Fibroblast of lung (primary cell): ENCODE data around the gene NEO1. TPM values are rescaled to one million over a fixed set of nuclear protein-coding genes. Genes with fewer than 3 reads are reported as not detected.

Experiments used
- DNase-seq, 2 donors: peaks; one replicate each; pipeline versions ENCODE4 v3.0.0 to v3.0.0-alpha.2; 2010; ENCODE audit warnings: low read depth in 2 of 2
- H2AFZ ChIP-seq: 2 replicates; pipeline ENCODE4 v1.5.1; 2012; ENCODE audit warnings: low read length, control low read depth, inconsistent platforms
- H3K27ac ChIP-seq: 2 replicates; pipeline ENCODE4 v1.5.1; 2011; ENCODE audit warnings: low read length, control low read depth; ENCODE audit not compliant: insufficient read depth
- H3K27me3 ChIP-seq: 2 replicates; pipeline ENCODE4 v1.5.1; 2011; ENCODE audit warnings: mild to moderate bottlenecking, low read length; ENCODE audit not compliant: control insufficient read depth, insufficient read depth
- H3K36me3 ChIP-seq: 2 replicates; pipeline ENCODE4 v1.5.1; 2011; ENCODE audit warnings: low read length; ENCODE audit not compliant: control insufficient read depth, insufficient read depth
- H3K4me1 ChIP-seq: 2 replicates; pipeline ENCODE4 v1.5.1; 2011; ENCODE audit warnings: low read length; ENCODE audit not compliant: control insufficient read depth, insufficient read depth; ENCODE audit errors: extremely low read depth
- H3K4me2 ChIP-seq: 2 replicates; pipeline ENCODE4 v1.5.1; 2011; ENCODE audit warnings: low read length, control low read depth; ENCODE audit not compliant: insufficient read depth; ENCODE audit errors: extremely low read depth
- H3K4me3 ChIP-seq, 4 experiments: fragments of 200-600 bp in 1 of 4; sonication (generic) in 1 of 4; replicated peaks in 1 of 4; 2 replicates each; pipeline ENCODE4 v1.5.1; 2011 to 2016; ENCODE audit warnings: low read length in 4 of 4, low read depth in 3 of 4, mild to moderate bottlenecking in 3 of 4, control low read depth in 2 of 4, inconsistent platforms in 1 of 4, mixed read lengths in 1 of 4; ENCODE audit not compliant: insufficient read depth in 1 of 4; ENCODE audit errors: control extremely low read depth in 1 of 4
- H3K79me2 ChIP-seq: 2 replicates; pipeline ENCODE4 v1.5.1; 2012; ENCODE audit warnings: mild to moderate bottlenecking, low read length, inconsistent platforms; ENCODE audit not compliant: control insufficient read depth, insufficient read depth
- H3K9ac ChIP-seq: 2 replicates; pipeline ENCODE4 v1.5.1; 2011; ENCODE audit warnings: mild to moderate bottlenecking, low read length, control low read depth; ENCODE audit not compliant: insufficient read depth
- H3K9me3 ChIP-seq: 2 replicates; pipeline ENCODE4 v1.5.1; 2012; ENCODE audit warnings: low read depth, low read length; ENCODE audit not compliant: control insufficient read depth, insufficient read depth
- H4K20me1 ChIP-seq: 2 replicates; pipeline ENCODE4 v1.5.1; 2011; ENCODE audit warnings: low read length; ENCODE audit not compliant: control insufficient read depth, insufficient read depth; ENCODE audit errors: extremely low read depth
- CTCF ChIP-seq, 2 donors: IDR thresholded peaks in 1 of 2; conservative IDR thresholded peaks in 1 of 2; 1 replicate in 1 of 2; 2 replicates in 1 of 2; pipeline ENCODE4 v1.5.1; 2011 to 2012; ENCODE audit warnings: low read length in 2 of 2, control low read depth in 1 of 2, inconsistent platforms in 1 of 2, low read depth in 1 of 2, mild to moderate bottlenecking in 1 of 2
- EZH2 ChIP-seq: IDR thresholded peaks from 2 replicates; pipeline ENCODE4 v1.5.1; 2012; ENCODE audit warnings: low read length, control low read depth, mild to moderate bottlenecking; ENCODE audit errors: missing control alignments
- polyA plus RNA-seq, 2 donors: library from polyadenylated mRNA; depleted of rRNA in 1 of 2; stranded (reverse) in 1 of 2; unstranded in 1 of 2; fragments of >200 nt; gene quantifications; 2 replicates each; pipeline ENCODE4 v1.2.1, GENCODE V29; 2011 to 2012; ENCODE audit warnings: missing spikeins in 1 of 2
- total RNA-seq: library from RNA; depleted of rRNA; stranded (reverse); fragments of >200 nt; gene quantifications from 2 replicates; pipeline ENCODE4 v1.2.1, GENCODE V29; 2014

Gene NEO1
- total and polyA plus RNA-seq, 2 donors (not counting 1 experiment from before 2014, with no cell fraction given), result 6.2 to 19.3 TPM

DNA sequence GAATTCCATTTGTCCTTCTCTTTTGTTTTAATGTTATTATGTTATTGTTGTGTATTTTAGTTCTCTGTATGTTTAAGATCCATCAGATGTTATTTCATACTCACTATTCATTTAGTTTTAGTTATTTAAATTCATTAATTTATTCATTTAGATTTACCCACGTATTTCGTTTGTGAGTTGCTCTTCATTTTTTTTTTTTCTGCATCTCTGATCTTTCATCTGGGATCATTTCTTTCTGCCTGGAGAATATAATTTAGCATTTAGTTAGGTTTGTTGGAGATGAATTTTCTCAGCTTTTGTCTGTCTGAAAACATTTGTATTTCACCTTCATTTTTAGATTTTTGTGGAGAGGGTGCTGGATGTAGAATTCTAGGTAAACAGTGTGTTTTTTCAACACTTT, 12.9 kb downstream of the NEO1 start:
- no peak overlapping the region for H3K27ac ChIP-seq
- H3K79me2 ChIP-seq, result no peaks in the 10 kb centered on the region
- no peak for DNase-seq
- no peaks in the 10 kb centered on the region for H4K20me1 ChIP-seq
- no peak for TF ChIP-seq EZH2
- TF ChIP-seq CTCF (conservative IDR thresholded peaks at IDR 0.05 in 1 of 2, IDR thresholded peaks at IDR 0.05 in 1 of 2; ENCODE audit: low read depth in 1 of 2, low read length in 2 of 2), result no peak
- H3K36me3 ChIP-seq, result no peaks in the 10 kb centered on the region
- no peak overlapping the region for H3K9ac ChIP-seq
- H3K9me3 ChIP-seq, result no peaks in the 10 kb centered on the region
- no peak overlapping the region for H2AFZ ChIP-seq
- H3K4me1 ChIP-seq, result no peaks in the 10 kb centered on the region
- H3K4me2 ChIP-seq, result no peak overlapping the region
- no peaks in the 10 kb centered on the region for H3K27me3 ChIP-seq
- H3K4me3 ChIP-seq, result no peak overlapping the region

DNA sequence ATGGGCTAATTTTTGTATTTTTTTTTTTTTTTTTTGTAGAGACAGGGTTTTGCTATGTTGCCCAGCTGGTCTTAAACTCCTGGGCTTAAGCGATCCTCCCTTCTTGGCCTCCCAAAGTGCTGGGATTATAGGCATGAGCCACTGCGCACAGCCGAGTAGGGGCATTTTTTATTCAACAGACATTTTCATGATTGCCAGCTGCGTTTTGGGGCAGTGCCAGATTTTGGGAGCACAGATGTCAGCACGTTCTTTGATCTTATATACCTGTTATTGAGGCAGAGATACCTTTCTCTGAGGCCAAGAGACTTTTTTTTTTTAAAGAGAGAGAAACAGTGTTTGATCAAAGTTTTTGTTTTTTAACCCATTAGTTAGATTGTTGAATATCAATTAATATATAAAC, 16.8 kb downstream of the NEO1 start:
- H3K27me3 ChIP-seq, result no peaks in the 10 kb centered on the region
- no peak for TF ChIP-seq EZH2
- TF ChIP-seq CTCF (conservative IDR thresholded peaks at IDR 0.05 in 1 of 2, IDR thresholded peaks at IDR 0.05 in 1 of 2; ENCODE audit: low read depth in 1 of 2, low read length in 2 of 2), result no peak
- H4K20me1 ChIP-seq, result no peaks in the 10 kb centered on the region
- H3K9ac ChIP-seq, result no peak overlapping the region
- no peak overlapping the region for H3K4me2 ChIP-seq
- no peak overlapping the region for H3K4me3 ChIP-seq
- no peak for DNase-seq
- H3K9me3 ChIP-seq, result no peaks in the 10 kb centered on the region
- no peaks in the 10 kb centered on the region for H3K36me3 ChIP-seq
- no peak overlapping the region for H3K27ac ChIP-seq
- no peaks in the 10 kb centered on the region for H3K79me2 ChIP-seq
- no peak overlapping the region for H2AFZ ChIP-seq
- no peaks in the 10 kb centered on the region for H3K4me1 ChIP-seq

DNA sequence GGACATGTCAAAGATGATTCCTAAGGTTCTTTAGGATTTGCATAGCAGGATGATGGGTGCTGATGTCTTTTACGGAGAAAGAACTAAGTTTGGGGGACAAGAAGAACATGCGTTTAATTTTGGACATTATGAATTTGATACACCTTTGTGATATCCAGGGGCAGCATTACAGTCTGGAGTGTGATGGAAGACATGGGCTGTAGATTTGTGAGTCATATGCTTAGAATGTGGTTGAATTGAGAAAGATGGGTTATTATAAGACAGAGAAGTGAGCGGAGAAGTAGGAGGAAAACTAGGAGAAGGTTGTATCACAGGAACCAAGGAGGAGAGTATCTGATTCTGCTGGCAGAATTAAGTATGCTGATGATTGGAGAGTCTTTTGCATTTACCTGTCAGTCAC, 20.6 kb downstream of the NEO1 start:
- Histone ChIP-seq H3K4me3 (no peak overlapping the region), H3K4me2 (no peak overlapping the region), H3K36me3 (no peaks in the 10 kb centered on the region), H3K4me1 (no peaks in the 10 kb centered on the region), H3K79me2 (no peaks in the 10 kb centered on the region), H3K9ac (no peak overlapping the region), H3K27ac (no peak overlapping the region), H3K27me3 (no peaks in the 10 kb centered on the region), H4K20me1 (no peaks in the 10 kb centered on the region), H2AFZ (no peak overlapping the region), H3K9me3 (no peaks in the 10 kb centered on the region)
- DNase-seq, result no peak
- TF ChIP-seq CTCF (conservative IDR thresholded peaks at IDR 0.05 in 1 of 2, IDR thresholded peaks at IDR 0.05 in 1 of 2; ENCODE audit: low read depth in 1 of 2, low read length in 2 of 2) (no peak), EZH2 (no peak)
